Ishikawa (cell line): Measurements from ENCODE around the gene PPP1R1C.

Source experiments
- CEBPB ChIP-seq: IDR thresholded peaks from 2 replicates; pipeline ENCODE4 v1.6.1; 2012
- CREB1 ChIP-seq: IDR thresholded peaks from 2 replicates; pipeline ENCODE4 v1.6.1; 2012; ENCODE audit warnings: low read depth
- EGR1 ChIP-seq: IDR thresholded peaks from 2 replicates; pipeline ENCODE4 v1.6.1; 2012
- EP300 ChIP-seq: IDR thresholded peaks from 2 replicates; pipeline ENCODE4 v1.6.1; 2012; ENCODE audit warnings: borderline replicate concordance
- FOXM1 ChIP-seq: IDR thresholded peaks from 2 replicates; pipeline ENCODE4 v1.6.1; 2012; ENCODE audit warnings: low read depth, borderline replicate concordance
- MAX ChIP-seq: IDR thresholded peaks from 2 replicates; pipeline ENCODE4 v1.6.1; 2012
- NFIC ChIP-seq: IDR thresholded peaks from 2 replicates; pipeline ENCODE4 v1.6.1; 2012
- RAD21 ChIP-seq: IDR thresholded peaks from 2 replicates; pipeline ENCODE4 v1.6.1; 2012; ENCODE audit warnings: low read depth
- REST ChIP-seq: IDR thresholded peaks from 2 replicates; pipeline ENCODE4 v1.6.1; 2012; ENCODE audit warnings: low read depth, mild to moderate bottlenecking
- TAF1 ChIP-seq: IDR thresholded peaks from 2 replicates; pipeline ENCODE4 v1.6.1; 2012; ENCODE audit warnings: low read depth, mild to moderate bottlenecking
- TCF12 ChIP-seq: IDR thresholded peaks from 2 replicates; pipeline ENCODE4 v1.6.1; 2012; ENCODE audit warnings: low read depth
- TEAD4 ChIP-seq: IDR thresholded peaks from 2 replicates; pipeline ENCODE4 v1.6.1; 2012
- YY1 ChIP-seq: IDR thresholded peaks from 2 replicates; pipeline ENCODE4 v1.6.1; 2012; ENCODE audit warnings: low read depth
- ZBTB7A ChIP-seq: IDR thresholded peaks from 2 replicates; pipeline ENCODE4 v1.6.1; 2012; ENCODE audit warnings: low read depth
- TF ChIP-seq, protein P1 (sequence below): IDR thresholded peaks from 2 replicates; pipeline ENCODE4 v1.6.1; 2012

PPP1R1C gene

GRCh38 chr2:182069416-182069815 lies 83.8 kb downstream of the PPP1R1C start:
- TF ChIP-seq FOXM1: no peak

DNA sequence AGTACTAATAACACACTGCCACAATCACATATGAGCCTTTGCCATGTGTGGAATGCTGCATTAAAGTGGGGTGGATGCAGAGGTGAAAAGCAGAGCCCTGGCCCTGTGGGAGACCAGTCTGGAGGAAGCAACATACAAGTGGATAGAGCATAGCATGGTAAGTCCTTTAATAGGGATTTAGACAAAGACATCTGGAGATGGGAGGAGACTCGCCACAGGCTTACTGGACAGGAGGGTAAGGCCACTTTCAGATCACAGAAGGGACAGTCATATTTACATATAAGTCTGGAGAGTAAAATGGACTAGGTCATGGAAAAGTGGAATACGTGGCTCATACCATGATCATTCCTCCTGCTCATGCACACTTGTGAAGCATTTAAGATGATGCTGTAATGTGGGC lies 84.3 kb downstream of the PPP1R1C start:
- TF ChIP-seq, protein P1, sequence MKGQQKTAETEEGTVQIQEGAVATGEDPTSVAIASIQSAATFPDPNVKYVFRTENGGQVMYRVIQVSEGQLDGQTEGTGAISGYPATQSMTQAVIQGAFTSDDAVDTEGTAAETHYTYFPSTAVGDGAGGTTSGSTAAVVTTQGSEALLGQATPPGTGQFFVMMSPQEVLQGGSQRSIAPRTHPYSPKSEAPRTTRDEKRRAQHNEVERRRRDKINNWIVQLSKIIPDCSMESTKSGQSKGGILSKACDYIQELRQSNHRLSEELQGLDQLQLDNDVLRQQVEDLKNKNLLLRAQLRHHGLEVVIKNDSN: no peak
- TF ChIP-seq EGR1 (no peak), EP300 (no peak), TAF1 (no peak)

- no peak for TF ChIP-seq TCF12
- TF ChIP-seq CEBPB: no peak
- TF ChIP-seq EGR1: no peak
- TF ChIP-seq MAX: no peak
- TF ChIP-seq YY1: no peak
- TF ChIP-seq, protein P1: no peak
- TF ChIP-seq EP300: no peak
- TF ChIP-seq NFIC: no peak
- no peak for TF ChIP-seq FOXM1
- no peak for TF ChIP-seq TAF1
- TF ChIP-seq REST: no peak
- TF ChIP-seq CREB1: no peak
- TF ChIP-seq TEAD4: no peak
- TF ChIP-seq ZBTB7A: no peak
- TF ChIP-seq RAD21: no peak
Observed at GRCh38 chr2:182070736-182071135, 85.1 kb downstream of the PPP1R1C start.

DNA sequence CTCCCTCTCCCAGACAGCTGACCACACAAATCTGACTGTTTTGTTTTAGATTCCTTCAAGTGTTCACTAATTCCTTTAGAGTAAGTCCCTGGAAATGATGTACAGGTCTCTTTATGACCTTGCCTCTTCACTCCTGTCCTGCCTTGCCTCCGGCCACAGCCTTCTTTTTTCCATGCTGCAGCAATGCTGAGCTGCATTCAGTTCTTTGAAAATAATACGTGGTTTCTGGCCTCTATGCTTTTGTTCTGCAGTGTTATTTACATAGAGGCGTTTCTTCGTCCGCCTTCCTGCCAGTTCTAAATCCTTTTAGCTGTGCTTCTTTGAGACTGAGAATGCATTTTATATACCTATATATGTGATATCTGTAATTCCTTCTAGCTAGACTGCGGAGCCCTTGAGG lies 87.2 kb downstream of the PPP1R1C start:
- TF ChIP-seq ZBTB7A (no peak), FOXM1 (no peak), YY1 (no peak), RAD21 (no peak), EP300 (no peak), TAF1 (no peak), TEAD4 (no peak), REST (no peak), CREB1 (no peak), NFIC (no peak), CEBPB (no peak), EGR1 (no peak), MAX (no peak), TCF12 (no peak)
- TF ChIP-seq, protein P1: no peak

GRCh38 chr2:182073613-182074012 lies 88.0 kb downstream of the PPP1R1C start:
- TF ChIP-seq FOXM1 (no peak), TEAD4 (no peak), YY1 (no peak), EGR1 (no peak)

DNA sequence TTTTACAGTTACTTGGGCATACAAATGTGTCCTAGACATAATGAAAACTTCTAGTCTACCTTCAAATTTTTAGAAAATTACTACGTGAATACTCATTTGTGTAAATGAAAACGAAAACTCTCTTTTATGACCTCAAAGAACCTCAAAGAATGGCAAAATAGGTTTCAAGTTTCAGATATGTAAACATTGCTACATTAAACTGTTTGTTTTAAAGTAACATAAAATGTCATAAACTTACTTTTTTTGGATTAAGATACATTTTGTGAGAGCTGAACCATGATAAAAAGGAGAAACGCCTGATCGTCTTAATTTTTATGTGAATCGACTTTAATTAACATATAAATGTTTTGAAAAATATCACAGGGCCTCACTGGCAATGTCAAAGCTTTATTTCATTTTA lies 91.4 kb downstream of the PPP1R1C start:
- TF ChIP-seq, protein P1: no peak
- TF ChIP-seq ZBTB7A (no peak), MAX (no peak), TCF12 (no peak), REST (no peak), TEAD4 (no peak), RAD21 (no peak), CREB1 (no peak), EGR1 (no peak), EP300 (no peak), FOXM1 (no peak), TAF1 (no peak)
